Keratinocyte (primary cell): Measurements from ENCODE around the gene TEX261. TPM values are rescaled to one million over a fixed set of nuclear protein-coding genes. Genes with fewer than 3 reads are reported as not detected.

Source experiments
- DNase-seq: peaks from one replicate; pipeline ENCODE4 v3.0.0-alpha.2; 2011; ENCODE audit warnings: low read depth, missing footprints, low spot score
- FAIRE-seq: peaks from 2 replicates; lab custom pipeline; 2011; peaks lifted over from hg19 to GRCh38; lab: Jason Lieb, UNC
- H2AFZ ChIP-seq: 2 replicates; pipeline ENCODE4 v1.6.0; 2012; ENCODE audit warnings: low read length, control low read depth, inconsistent platforms; ENCODE audit not compliant: control insufficient read depth
- H3K27ac ChIP-seq: 2 replicates; pipeline ENCODE4 v1.5.1; 2011; ENCODE audit warnings: low read length; ENCODE audit not compliant: control insufficient read depth, insufficient read depth
- H3K27me3 ChIP-seq: 3 replicates; pipeline ENCODE4 v1.6.0; 2011; ENCODE audit warnings: low read length; ENCODE audit not compliant: control insufficient read depth, insufficient read depth; ENCODE audit errors: extremely low read depth
- H3K36me3 ChIP-seq, 2 experiments: 2 replicates in 1 of 2; 3 replicates in 1 of 2; pipeline ENCODE4 v1.5.1; 2011; ENCODE audit warnings: low read length in 2 of 2, mild to moderate bottlenecking in 1 of 2; ENCODE audit not compliant: control insufficient read depth in 2 of 2, insufficient read depth in 2 of 2; ENCODE audit errors: extremely low read depth in 1 of 2
- H3K4me1 ChIP-seq: 3 replicates; pipeline ENCODE4 v1.5.1; 2011; ENCODE audit warnings: low read length; ENCODE audit not compliant: control insufficient read depth, insufficient read depth; ENCODE audit errors: extremely low read depth
- H3K4me2 ChIP-seq: 3 replicates; pipeline ENCODE4 v1.6.0; 2011; ENCODE audit warnings: low read depth, low read length; ENCODE audit not compliant: control insufficient read depth, insufficient read depth; ENCODE audit errors: extremely low read depth
- H3K4me3 ChIP-seq, 3 experiments: fragments of 200-600 bp in 1 of 3; sonication (generic) in 1 of 3; 2 replicates in 2 of 3; 3 replicates in 1 of 3; pipeline ENCODE4 v1.5.1; 2011 to 2016; ENCODE audit warnings: low read length in 3 of 3, mild to moderate bottlenecking in 3 of 3, control low read depth in 2 of 3, inconsistent platforms in 1 of 3, low read depth in 1 of 3, mixed read lengths in 1 of 3, mixed run types in 1 of 3, moderate library complexity in 1 of 3; ENCODE audit not compliant: control insufficient read depth in 2 of 3, insufficient read depth in 2 of 3; ENCODE audit errors: extremely low read depth in 1 of 3
- H3K79me2 ChIP-seq: 2 replicates; pipeline ENCODE4 v1.6.0; 2012; ENCODE audit warnings: low read length; ENCODE audit not compliant: control insufficient read depth, insufficient read depth
- H3K9ac ChIP-seq: 3 replicates; pipeline ENCODE4 v1.6.0; 2011; ENCODE audit warnings: low read length; ENCODE audit not compliant: control insufficient read depth, insufficient read depth; ENCODE audit errors: extremely low read depth
- H3K9me1 ChIP-seq: 3 replicates; pipeline ENCODE4 v1.6.0; 2011; ENCODE audit warnings: low read length; ENCODE audit not compliant: control insufficient read depth, insufficient read depth; ENCODE audit errors: extremely low read depth
- H3K9me3 ChIP-seq: 2 replicates; pipeline ENCODE4 v1.5.1; 2012; ENCODE audit warnings: low read depth, low read length; ENCODE audit not compliant: control insufficient read depth
- H4K20me1 ChIP-seq: 3 replicates; pipeline ENCODE4 v1.6.0; 2011; ENCODE audit warnings: low read length; ENCODE audit not compliant: control insufficient read depth, insufficient read depth; ENCODE audit errors: extremely low read depth
- EZH2 ChIP-seq: IDR thresholded peaks from one replicate; pipeline ENCODE4 v1.6.1; 2012; ENCODE audit warnings: inconsistent platforms, mild to moderate bottlenecking, low read length, moderate library complexity
- dilution Hi-C: fragments of 300-500 bp; cut with MboI; formaldehyde crosslinking; loops from one replicate; pipeline ENCODE4 v1.7.0; 2020; ENCODE audit warnings: low sequenced_read_pairs; ENCODE audit not compliant: extremely low pct_ligation_motif_present
- polyA plus RNA-seq, 5 experiments: library from polyadenylated mRNA; depleted of rRNA in 3 of 5; stranded (reverse) in 3 of 5; stranded (forward) in 1 of 5; unstranded in 1 of 5; fragments of >200 nt; gene quantifications; 1 replicate in 1 of 5; 2 replicates in 3 of 5; 3 replicates in 1 of 5; pipeline versions ENCODE4 v1.2.1 to v1.2.3, GENCODE V29; 2011 to 2012; ENCODE audit warnings: missing spikeins in 2 of 5, low read depth in 1 of 5, low replicate concordance in 1 of 5
- TF ChIP-seq, protein P1 (sequence below), 3 experiments: IDR thresholded peaks in 1 of 3; conservative IDR thresholded peaks in 1 of 3; optimal IDR thresholded peaks in 1 of 3; 2 replicates in 2 of 3; 3 replicates in 1 of 3; pipeline versions ENCODE3 to v1.5.1; 2011; ENCODE audit warnings: low read length in 3 of 3, mild to moderate bottlenecking in 3 of 3, moderate library complexity in 2 of 3, control low read depth in 1 of 3, inconsistent platforms in 1 of 3; ENCODE audit not compliant: insufficient read depth in 2 of 3; ENCODE audit errors: extremely low read depth in 1 of 3

The TEX261 gene
- polyA plus RNA-seq, 1 donor (not counting 4 experiments of a cell fraction or from before 2014, with no cell fraction given), result 78.8 TPM

DNA sequence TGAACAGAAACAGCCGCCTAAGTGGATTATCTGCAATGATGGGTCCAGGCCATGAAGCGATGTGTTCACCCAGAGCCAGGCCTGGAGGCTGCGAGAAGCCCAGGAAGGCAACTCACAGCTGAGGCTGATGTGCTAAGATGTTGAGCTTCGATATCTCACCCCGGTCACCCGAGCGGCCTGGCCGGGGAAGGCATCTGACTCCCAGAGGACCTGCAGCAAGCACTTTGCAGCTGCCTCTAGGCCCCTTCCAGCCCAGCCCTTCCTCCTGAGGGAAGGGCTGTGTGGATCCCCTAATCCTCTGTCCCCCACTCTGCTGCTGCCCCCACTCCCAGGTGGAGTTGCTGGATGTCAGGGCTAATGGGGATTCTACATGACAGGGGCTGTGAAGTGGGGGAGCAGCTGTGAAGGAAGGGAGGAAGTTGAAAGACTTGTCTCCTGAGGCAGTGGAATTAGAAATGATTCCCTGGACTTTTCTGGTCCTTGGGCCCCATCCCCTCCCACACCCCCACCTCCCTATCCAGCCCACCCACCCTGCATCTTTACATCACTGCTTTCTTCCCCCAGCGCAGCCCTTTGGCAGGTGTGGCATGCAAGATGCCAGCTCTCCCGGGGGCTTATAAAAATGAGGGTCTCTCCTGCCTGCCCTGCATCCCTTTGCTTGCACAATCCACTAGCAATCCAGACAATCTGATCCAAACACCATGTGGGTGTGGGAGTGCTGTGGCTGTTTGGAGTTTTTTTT lies 54.7 kb downstream of the TEX261 start:
- Histone ChIP-seq H3K9me3 (no peaks in the 10 kb centered on the region), H3K9ac (no peak overlapping the region), H3K4me2 (no peak overlapping the region), H3K79me2 (no peaks in the 10 kb centered on the region), H3K27me3 (peaks cover 22% of the 10 kb centered on the region), H3K9me1 (no peaks in the 10 kb centered on the region), H3K4me1 (no peaks in the 10 kb centered on the region), H4K20me1 (no peaks in the 10 kb centered on the region), H3K27ac (no peak overlapping the region), H3K36me3 (no peaks in the 10 kb centered on the region), H3K4me3 (no peak overlapping the region), H2AFZ (no peak overlapping the region)
- FAIRE-seq, result no peak
- no peak for DNase-seq
- dilution Hi-C loops, result no loop called here
- TF ChIP-seq, protein P1, sequence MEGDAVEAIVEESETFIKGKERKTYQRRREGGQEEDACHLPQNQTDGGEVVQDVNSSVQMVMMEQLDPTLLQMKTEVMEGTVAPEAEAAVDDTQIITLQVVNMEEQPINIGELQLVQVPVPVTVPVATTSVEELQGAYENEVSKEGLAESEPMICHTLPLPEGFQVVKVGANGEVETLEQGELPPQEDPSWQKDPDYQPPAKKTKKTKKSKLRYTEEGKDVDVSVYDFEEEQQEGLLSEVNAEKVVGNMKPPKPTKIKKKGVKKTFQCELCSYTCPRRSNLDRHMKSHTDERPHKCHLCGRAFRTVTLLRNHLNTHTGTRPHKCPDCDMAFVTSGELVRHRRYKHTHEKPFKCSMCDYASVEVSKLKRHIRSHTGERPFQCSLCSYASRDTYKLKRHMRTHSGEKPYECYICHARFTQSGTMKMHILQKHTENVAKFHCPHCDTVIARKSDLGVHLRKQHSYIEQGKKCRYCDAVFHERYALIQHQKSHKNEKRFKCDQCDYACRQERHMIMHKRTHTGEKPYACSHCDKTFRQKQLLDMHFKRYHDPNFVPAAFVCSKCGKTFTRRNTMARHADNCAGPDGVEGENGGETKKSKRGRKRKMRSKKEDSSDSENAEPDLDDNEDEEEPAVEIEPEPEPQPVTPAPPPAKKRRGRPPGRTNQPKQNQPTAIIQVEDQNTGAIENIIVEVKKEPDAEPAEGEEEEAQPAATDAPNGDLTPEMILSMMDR (optimal IDR thresholded peaks at IDR 0.05 in 1 of 3, IDR thresholded peaks at IDR 0.05 in 1 of 3, conservative IDR thresholded peaks at IDR 0.05 in 1 of 3; ENCODE audit: extremely low read depth in 1 of 3, insufficient read depth in 2 of 3, low read length in 3 of 3), result no peak
- no peak for TF ChIP-seq EZH2

- FAIRE-seq (no peak), DNase-seq (no peak)
- no peak overlapping the region for H3K9ac ChIP-seq
- no peak overlapping the region for H2AFZ ChIP-seq
- no peaks in the 10 kb centered on the region for H3K9me1 ChIP-seq
- peaks cover 28% of the 10 kb centered on the region for H3K27me3 ChIP-seq
- TF ChIP-seq, protein P1 (optimal IDR thresholded peaks at IDR 0.05 in 1 of 3, IDR thresholded peaks at IDR 0.05 in 1 of 3, conservative IDR thresholded peaks at IDR 0.05 in 1 of 3; ENCODE audit: extremely low read depth in 1 of 3, insufficient read depth in 2 of 3, low read length in 3 of 3), result no peak
- no peaks in the 10 kb centered on the region for H4K20me1 ChIP-seq
- no peaks in the 10 kb centered on the region for H3K4me1 ChIP-seq
- dilution Hi-C loops, result no loop called here
- H3K4me2 ChIP-seq, result no peak overlapping the region
- no peaks in the 10 kb centered on the region for H3K36me3 ChIP-seq
- H3K27ac ChIP-seq, result no peak overlapping the region
- H3K9me3 ChIP-seq, result no peaks in the 10 kb centered on the region
- H3K4me3 ChIP-seq, result no peak overlapping the region
- no peaks in the 10 kb centered on the region for H3K79me2 ChIP-seq
Measured at GRCh38 chr2:70939001-70939838, 55.5 kb downstream of the TEX261 start.
